DOHH2 (cell line): ENCODE data around the gene TMEM141.
"Not testable (repeated sequence)": the region's sequence is repeated elsewhere in the genome, so short reads cannot be mapped to it uniquely, and the experiment has no call there.

Experiments used
- H3F3A ChIP-seq: fragments of 200-600 bp; sonication (generic), shearing (Covaris generic); 2 replicates; pipeline ENCODE4 v1.6.0; 2016; ENCODE audit warnings: antibody characterized with exemption, mild to moderate bottlenecking; ENCODE audit not compliant: control insufficient read depth, insufficient read depth
- H3K27ac ChIP-seq: fragments of 200-600 bp; sonication (generic); 2 replicates; pipeline ENCODE4 v1.5.1; 2014; ENCODE audit warnings: low read depth, mild to moderate bottlenecking, low read length, moderate library complexity
- H3K27me3 ChIP-seq: fragments of 200-600 bp; sonication (generic); 2 replicates; pipeline ENCODE4 v1.6.1; 2014; ENCODE audit warnings: mild to moderate bottlenecking, low read length, mixed read lengths; ENCODE audit not compliant: control insufficient read depth
- H3K36me3 ChIP-seq: fragments of 200-600 bp; sonication (generic); 2 replicates; pipeline ENCODE4 v1.6.1; 2014; ENCODE audit warnings: mild to moderate bottlenecking, low read length, moderate library complexity, mixed read lengths; ENCODE audit not compliant: control insufficient read depth
- H3K4me1 ChIP-seq: fragments of 200-600 bp; sonication (generic); 2 replicates; pipeline ENCODE4 v1.6.1; 2014; ENCODE audit warnings: mild to moderate bottlenecking, low read length, mixed read lengths; ENCODE audit not compliant: control insufficient read depth
- H3K4me2 ChIP-seq: fragments of 200-600 bp; sonication (generic); 2 replicates; pipeline ENCODE4 v1.6.0; 2014; ENCODE audit warnings: mild to moderate bottlenecking, low read length, moderate library complexity
- H3K4me3 ChIP-seq: fragments of 200-600 bp; sonication (generic); 2 replicates; pipeline ENCODE4 v1.5.1; 2014; ENCODE audit warnings: mild to moderate bottlenecking, low read length, mixed read lengths
- H3K79me2 ChIP-seq: fragments of 200-600 bp; sonication (generic); 2 replicates; pipeline ENCODE4 v1.6.1; 2014; ENCODE audit warnings: mild to moderate bottlenecking, low read length, mixed read lengths; ENCODE audit not compliant: control insufficient read depth
- H3K9me2 ChIP-seq: fragments of 200-600 bp; sonication (generic); replicated peaks from 2 replicates; pipeline ENCODE4 v1.6.1; 2014; ENCODE audit warnings: mild to moderate bottlenecking, low read length, mixed read lengths; ENCODE audit not compliant: control insufficient read depth
- H3K9me3 ChIP-seq: fragments of 200-600 bp; sonication (generic); 2 replicates; pipeline ENCODE4 v1.6.1; 2014; ENCODE audit warnings: antibody characterized with exemption, low read length, mixed read lengths; ENCODE audit not compliant: control insufficient read depth, insufficient read depth
- H4K20me1 ChIP-seq: fragments of 200-600 bp; sonication (generic); 2 replicates; pipeline ENCODE4 v1.6.0; 2014; ENCODE audit warnings: low read depth, mild to moderate bottlenecking, antibody characterized with exemption, low read length, moderate library complexity; ENCODE audit not compliant: control insufficient read depth, insufficient read depth
- CTCF ChIP-seq: fragments of 200-600 bp; sonication (generic); IDR thresholded peaks from one replicate; pipeline ENCODE4 v1.5.1; 2014; ENCODE audit warnings: antibody characterized with exemption, mild to moderate bottlenecking, low read depth, low read length; ENCODE audit not compliant: poor library complexity, severe bottlenecking
- EZH2phosphoT487 ChIP-seq: fragments of 200-600 bp; sonication (generic); IDR thresholded peaks from 2 replicates; pipeline ENCODE4 v1.6.1; 2017; ENCODE audit warnings: borderline replicate concordance, mild to moderate bottlenecking, antibody characterized with exemption, low read length, moderate library complexity, mixed read lengths

Gene TMEM141

GRCh38 chr9:136782452-136782851, 8.7 kb upstream of the TMEM141 start:
- no peak overlapping the region for H3K4me2 ChIP-seq
- no peak overlapping the region for H3K4me3 ChIP-seq
- H3K9me3 ChIP-seq = no peaks in the 10 kb centered on the region
- TF ChIP-seq EZH2phosphoT487 = no peak
- H3K9me2 ChIP-seq = no peaks in the 10 kb centered on the region
- no peaks in the 10 kb centered on the region for H3K79me2 ChIP-seq
- H3K36me3 ChIP-seq = no peaks in the 10 kb centered on the region
- H4K20me1 ChIP-seq = no peaks in the 10 kb centered on the region
- H3F3A ChIP-seq = no peaks in the 10 kb centered on the region
- H3K4me1 ChIP-seq = 0 out of 2 replicates have a peak, but pooled peaks cover 3% of the 10 kb centered on the region
- no peak overlapping the region for H3K27ac ChIP-seq
- peaks cover 31% of the 10 kb centered on the region for H3K27me3 ChIP-seq

GRCh38 chr9:136784249-136784996, 6.7 kb upstream of the TMEM141 start:
- Histone ChIP-seq H3K79me2 (no peaks in the 10 kb centered on the region), H3F3A (no peaks in the 10 kb centered on the region), H3K4me1 (peaks cover 6% of the 10 kb centered on the region), H3K4me2 (no peak overlapping the region), H3K9me2 (no peaks in the 10 kb centered on the region), H3K27ac (no peak overlapping the region), H3K9me3 (no peaks in the 10 kb centered on the region), H3K4me3 (no peak overlapping the region), H4K20me1 (no peaks in the 10 kb centered on the region), H3K27me3 (peaks cover 23% of the 10 kb centered on the region), H3K36me3 (no peaks in the 10 kb centered on the region)
- no peak for TF ChIP-seq EZH2phosphoT487
- peak; percentile 57 for TF ChIP-seq CTCF

- no peaks in the 10 kb centered on the region for H3K9me2 ChIP-seq
- no peaks in the 10 kb centered on the region for H3K79me2 ChIP-seq
- no peaks in the 10 kb centered on the region for H4K20me1 ChIP-seq
- no peaks in the 10 kb centered on the region for H3K9me3 ChIP-seq
- no peaks in the 10 kb centered on the region for H3K36me3 ChIP-seq
- no peak overlapping the region for H3K4me2 ChIP-seq
- no peaks in the 10 kb centered on the region for H3F3A ChIP-seq
- TF ChIP-seq CTCF = no peak
- peaks cover 6% of the 10 kb centered on the region for H3K4me1 ChIP-seq
- H3K27ac ChIP-seq = no peak overlapping the region
- no peak overlapping the region for H3K4me3 ChIP-seq
- H3K27me3 ChIP-seq = peaks cover 21% of the 10 kb centered on the region
These were observed 6.2 kb upstream of the TMEM141 start for GRCh38 chr9:136784997-136785361.

DNA sequence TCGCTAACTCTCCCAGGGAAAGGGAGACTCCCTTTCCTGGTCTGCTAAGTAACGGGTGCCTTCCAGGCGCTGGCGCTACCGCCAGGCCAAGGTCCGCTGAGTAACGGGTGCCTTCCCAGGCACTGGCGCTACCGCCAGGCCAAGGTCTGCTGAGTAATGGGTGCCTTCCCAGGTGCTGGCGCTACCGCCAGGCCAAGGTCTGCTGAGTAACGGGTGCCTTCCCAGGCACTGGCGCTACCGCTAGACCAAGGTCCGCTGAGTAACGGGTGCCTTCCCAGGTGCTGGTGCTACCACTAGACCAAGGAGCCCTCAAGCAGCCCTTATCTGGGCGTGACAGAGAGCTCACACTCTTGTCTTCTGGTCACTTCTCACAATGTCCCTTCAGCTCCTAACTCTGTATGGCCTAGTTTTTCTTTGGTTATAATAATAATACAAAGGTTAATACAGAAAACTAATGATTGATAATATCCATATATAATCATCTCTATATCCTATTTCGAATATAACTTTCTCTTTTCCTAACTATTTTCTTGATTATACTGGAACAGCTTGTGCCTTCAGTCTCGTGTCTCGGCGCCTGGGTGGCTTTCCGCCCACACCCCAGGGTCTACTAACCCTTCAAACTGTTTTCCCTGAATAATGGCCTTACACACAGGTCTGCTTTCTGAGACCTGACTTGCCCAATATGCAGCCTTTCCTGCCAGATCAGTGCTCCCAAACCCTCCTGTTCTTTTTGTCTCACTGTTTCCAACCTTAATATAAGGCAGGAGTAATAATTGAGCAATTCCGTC, 5.4 kb upstream of the TMEM141 start:
- H3K27me3 ChIP-seq = peaks cover 19% of the 10 kb centered on the region
- H3K9me2 ChIP-seq, H3K4me3 ChIP-seq, H3K9me3 ChIP-seq, H4K20me1 ChIP-seq, H3F3A ChIP-seq, H3K36me3 ChIP-seq, H3K79me2 ChIP-seq, H3K4me2 ChIP-seq, H3K27ac ChIP-seq: not testable (repeated sequence)
- H3K4me1 ChIP-seq = peaks cover 11% of the 10 kb centered on the region
